OCI-LY7 (cell line): Measurements from ENCODE around the gene GPR32.

Experiments used
- EZH2phosphoT487 ChIP-seq: fragments of 200-600 bp; sonication (generic); IDR thresholded peaks from 2 replicates; pipeline ENCODE4 v1.6.1; 2018; ENCODE audit warnings: low read depth, borderline replicate concordance, mild to moderate bottlenecking, mixed run types, antibody characterized with exemption, low read length, moderate library complexity, mixed read lengths
- TF ChIP-seq, protein P1 (sequence below): fragments of 200-600 bp; sonication (generic); conservative IDR thresholded peaks from 2 replicates; pipeline ENCODE4 v1.5.1; 2014; ENCODE audit warnings: mild to moderate bottlenecking, antibody characterized with exemption, low read length, moderate library complexity, mixed read lengths

DNA sequence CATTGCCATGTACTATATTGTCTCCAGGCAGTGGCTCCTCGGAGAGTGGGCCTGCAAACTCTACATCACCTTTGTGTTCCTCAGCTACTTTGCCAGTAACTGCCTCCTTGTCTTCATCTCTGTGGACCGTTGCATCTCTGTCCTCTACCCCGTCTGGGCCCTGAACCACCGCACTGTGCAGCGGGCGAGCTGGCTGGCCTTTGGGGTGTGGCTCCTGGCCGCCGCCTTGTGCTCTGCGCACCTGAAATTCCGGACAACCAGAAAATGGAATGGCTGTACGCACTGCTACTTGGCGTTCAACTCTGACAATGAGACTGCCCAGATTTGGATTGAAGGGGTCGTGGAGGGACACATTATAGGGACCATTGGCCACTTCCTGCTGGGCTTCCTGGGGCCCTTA lies 624 bp downstream of the GPR32 start:
- TF ChIP-seq, protein P1, sequence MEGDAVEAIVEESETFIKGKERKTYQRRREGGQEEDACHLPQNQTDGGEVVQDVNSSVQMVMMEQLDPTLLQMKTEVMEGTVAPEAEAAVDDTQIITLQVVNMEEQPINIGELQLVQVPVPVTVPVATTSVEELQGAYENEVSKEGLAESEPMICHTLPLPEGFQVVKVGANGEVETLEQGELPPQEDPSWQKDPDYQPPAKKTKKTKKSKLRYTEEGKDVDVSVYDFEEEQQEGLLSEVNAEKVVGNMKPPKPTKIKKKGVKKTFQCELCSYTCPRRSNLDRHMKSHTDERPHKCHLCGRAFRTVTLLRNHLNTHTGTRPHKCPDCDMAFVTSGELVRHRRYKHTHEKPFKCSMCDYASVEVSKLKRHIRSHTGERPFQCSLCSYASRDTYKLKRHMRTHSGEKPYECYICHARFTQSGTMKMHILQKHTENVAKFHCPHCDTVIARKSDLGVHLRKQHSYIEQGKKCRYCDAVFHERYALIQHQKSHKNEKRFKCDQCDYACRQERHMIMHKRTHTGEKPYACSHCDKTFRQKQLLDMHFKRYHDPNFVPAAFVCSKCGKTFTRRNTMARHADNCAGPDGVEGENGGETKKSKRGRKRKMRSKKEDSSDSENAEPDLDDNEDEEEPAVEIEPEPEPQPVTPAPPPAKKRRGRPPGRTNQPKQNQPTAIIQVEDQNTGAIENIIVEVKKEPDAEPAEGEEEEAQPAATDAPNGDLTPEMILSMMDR, result no peak
- no peak for TF ChIP-seq EZH2phosphoT487
